Measurements from ENCODE around the gene MAD1L1.
"Not testable (repeated sequence)": the region's sequence is repeated elsewhere in the genome, so short reads cannot be mapped to it uniquely, and the experiment has no call there.

MAD1L1 gene

DNA sequence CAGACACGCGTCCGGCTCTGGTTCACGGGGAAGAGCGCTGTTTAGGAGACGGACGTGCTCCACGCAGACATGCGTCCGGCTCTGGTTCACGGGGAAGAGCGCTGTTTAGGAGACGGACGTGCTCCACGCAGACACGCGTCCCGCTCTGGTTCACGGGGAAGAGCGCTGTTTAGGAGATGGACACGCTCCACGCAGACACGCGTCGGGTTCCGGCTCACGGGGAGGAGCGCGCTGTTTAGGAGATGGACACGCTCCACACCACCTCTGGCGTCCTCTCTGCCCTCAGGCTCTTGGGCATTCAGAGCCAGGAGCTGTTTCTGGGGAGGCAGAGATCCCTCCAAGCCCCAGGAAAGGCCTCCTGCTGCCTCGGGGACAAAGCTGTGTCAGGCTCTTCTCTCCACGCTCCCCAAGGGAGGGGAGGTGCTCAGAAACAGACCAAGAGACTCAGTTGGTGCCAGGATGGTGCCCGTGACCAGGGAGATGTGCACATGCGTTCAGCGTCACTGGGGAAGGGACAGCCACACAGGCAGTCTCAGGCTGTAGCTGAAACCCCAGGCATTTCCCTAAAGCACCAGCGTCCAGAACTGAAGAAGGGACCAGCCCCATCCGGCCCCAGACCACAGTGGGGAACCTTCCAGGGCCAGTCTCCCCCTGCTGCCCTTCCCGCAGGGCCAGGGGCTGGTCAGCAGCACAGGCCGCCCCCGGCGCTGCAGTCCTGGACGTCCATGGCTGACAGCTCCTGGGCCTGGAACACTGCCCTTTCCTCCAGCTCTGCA is 387.0 kb downstream of the MAD1L1 start:
- H3K4me1 ChIP-seq (ENCODE audit: control insufficient read depth, insufficient read depth, low read length) = no peaks in the 10 kb centered on the region
- peaks cover 4% of the 10 kb centered on the region for H3K36me3 ChIP-seq (ENCODE audit: control insufficient read depth, insufficient read depth, low read length)
- H3K4me3 ChIP-seq (ENCODE audit: low read depth, low read length) = no peak overlapping the region

DNA sequence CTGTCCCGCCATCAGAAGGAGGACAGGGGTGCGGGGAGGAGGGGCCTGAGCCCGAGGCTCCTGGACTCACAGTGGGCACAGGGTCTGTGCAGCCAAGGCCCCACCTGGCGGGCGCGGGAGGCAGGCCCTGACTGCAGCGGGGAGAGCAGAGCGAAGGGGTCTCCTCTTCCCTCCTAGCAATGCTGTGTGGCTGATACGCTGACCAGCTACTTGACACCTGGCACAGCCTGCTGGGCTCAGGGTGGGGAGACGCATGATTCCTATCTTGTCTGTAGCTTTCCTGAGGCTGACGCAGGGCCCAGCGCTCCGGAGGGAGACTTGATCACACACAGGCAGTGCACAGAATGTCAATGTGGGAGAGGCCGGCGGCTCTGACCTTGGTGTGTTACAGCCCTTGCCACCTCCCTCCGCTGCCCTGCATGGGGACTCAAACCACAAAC is 387.8 kb downstream of the MAD1L1 start:
- no peak overlapping the region for H3K9ac ChIP-seq (ENCODE audit: low read depth, low read length)
- H3K27me3 ChIP-seq (ENCODE audit: control insufficient read depth, insufficient read depth, low read length) = no peaks in the 10 kb centered on the region
- no peak overlapping the region for H3K4me3 ChIP-seq (ENCODE audit: low read depth, low read length)
- no peaks in the 10 kb centered on the region for H3K9me3 ChIP-seq (ENCODE audit: control insufficient read depth, insufficient read depth, low read length)
- peaks cover 4% of the 10 kb centered on the region for H3K36me3 ChIP-seq (ENCODE audit: control insufficient read depth, insufficient read depth, low read length)
- no peaks in the 10 kb centered on the region for H3K4me1 ChIP-seq (ENCODE audit: control insufficient read depth, insufficient read depth, low read length)

More for the DNA sequence above, 387.0 kb downstream of the MAD1L1 start:
- Histone ChIP-seq H3K9me3 (ENCODE audit: control insufficient read depth, insufficient read depth, low read length) (no peaks in the 10 kb centered on the region), H3K27me3 (ENCODE audit: control insufficient read depth, insufficient read depth, low read length) (no peaks in the 10 kb centered on the region), H3K9ac (ENCODE audit: low read depth, low read length) (no peak overlapping the region)

DNA sequence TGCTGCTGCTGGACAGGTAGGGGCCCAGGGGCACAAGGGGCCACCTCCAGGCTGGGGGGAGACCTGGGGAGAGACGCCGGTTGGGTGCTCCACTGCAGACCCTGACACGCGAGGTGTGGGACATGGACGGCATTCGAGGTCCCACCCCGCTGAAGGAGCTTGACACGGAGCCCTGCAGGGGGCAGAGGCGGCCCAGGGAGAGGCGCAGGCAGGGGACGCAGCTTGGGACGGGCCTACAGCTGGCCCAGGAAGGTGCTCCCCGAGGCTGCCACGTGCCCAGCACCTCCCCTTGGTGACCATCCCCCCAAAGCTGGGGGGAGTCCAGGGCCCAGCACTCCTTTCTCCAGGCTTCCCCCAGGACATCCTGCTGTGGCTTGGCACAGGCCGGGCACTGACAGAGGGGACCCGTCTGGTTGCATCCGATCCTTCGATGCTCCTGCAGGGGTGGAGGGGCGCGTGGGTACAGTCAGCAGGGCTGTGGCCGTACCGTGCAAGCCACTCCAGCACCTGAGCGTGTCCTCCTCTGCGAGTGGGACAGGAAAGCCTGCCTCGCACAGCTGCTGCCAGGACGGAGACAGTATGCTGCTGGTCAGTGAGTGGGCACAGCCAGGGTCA is 388.3 kb downstream of the MAD1L1 start:
- Histone ChIP-seq H3K9me3 (ENCODE audit: control insufficient read depth, insufficient read depth, low read length) (no peaks in the 10 kb centered on the region), H3K4me3 (ENCODE audit: low read depth, low read length) (no peak overlapping the region), H3K36me3 (ENCODE audit: control insufficient read depth, insufficient read depth, low read length) (peaks cover 4% of the 10 kb centered on the region), H3K4me1 (ENCODE audit: control insufficient read depth, insufficient read depth, low read length) (no peaks in the 10 kb centered on the region), H3K27me3 (ENCODE audit: control insufficient read depth, insufficient read depth, low read length) (no peaks in the 10 kb centered on the region), H3K9ac (ENCODE audit: low read depth, low read length) (no peak overlapping the region)

- peaks cover 4% of the 10 kb centered on the region for H3K36me3 ChIP-seq (ENCODE audit: control insufficient read depth, insufficient read depth, low read length)
- no peaks in the 10 kb centered on the region for H3K27me3 ChIP-seq (ENCODE audit: control insufficient read depth, insufficient read depth, low read length)
- H3K9me3 ChIP-seq (ENCODE audit: control insufficient read depth, insufficient read depth, low read length) = no peaks in the 10 kb centered on the region
- no peak overlapping the region for H3K4me3 ChIP-seq (ENCODE audit: low read depth, low read length)
- H3K9ac ChIP-seq (ENCODE audit: low read depth, low read length) = no peak overlapping the region
- no peaks in the 10 kb centered on the region for H3K4me1 ChIP-seq (ENCODE audit: control insufficient read depth, insufficient read depth, low read length)
Observed at GRCh38 chr7:1843921-1844335, 388.8 kb downstream of the MAD1L1 start.

GRCh38 chr7:1843271-1843861 is 389.4 kb downstream of the MAD1L1 start:
- no peak overlapping the region for H3K4me3 ChIP-seq (ENCODE audit: low read depth, low read length)

DNA sequence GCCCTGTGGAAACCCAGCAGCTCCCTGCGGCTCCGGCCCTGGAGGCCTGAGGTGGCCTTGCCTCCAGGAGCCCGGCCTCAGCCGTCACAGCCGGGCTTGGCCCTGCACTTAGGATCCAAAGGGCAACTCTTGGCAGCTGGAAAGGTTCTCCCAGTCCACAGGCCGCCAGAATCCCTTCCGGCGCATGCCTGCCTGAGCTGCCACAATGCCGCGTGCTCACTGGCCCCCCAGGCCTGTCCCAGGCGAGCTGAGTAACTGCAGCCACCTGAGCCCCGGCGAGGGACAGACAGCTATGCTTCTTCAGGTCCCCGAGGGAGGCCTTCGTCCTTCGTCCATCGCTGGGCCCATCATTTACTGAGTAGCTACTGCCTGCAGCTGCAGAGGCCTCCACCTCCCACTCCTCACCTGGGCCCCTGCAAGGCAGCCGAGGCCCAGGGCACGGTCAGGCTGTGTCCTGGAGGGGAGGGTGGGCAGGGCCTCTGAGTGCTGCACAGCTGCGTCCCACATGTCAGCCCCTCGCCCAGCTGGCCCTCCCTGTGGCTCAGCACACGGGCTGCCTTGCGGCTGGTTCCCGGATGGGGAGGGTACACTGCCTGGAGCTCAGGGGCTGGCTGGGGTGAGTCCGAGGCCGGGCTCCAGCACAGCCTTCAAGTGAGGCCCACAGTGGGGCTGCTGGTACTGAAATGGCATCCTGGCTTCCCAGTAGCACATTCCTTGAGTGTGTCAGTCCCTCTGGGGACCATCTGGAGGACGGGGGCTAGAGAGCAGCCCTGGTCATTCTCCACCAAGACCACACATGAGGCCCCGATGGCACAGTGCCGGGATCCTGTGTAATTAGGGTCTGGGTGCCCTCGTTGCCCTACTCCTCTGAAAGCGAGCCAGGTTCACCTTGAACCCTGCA is 390.2 kb downstream of the MAD1L1 start:
- Histone ChIP-seq H3K9ac (ENCODE audit: low read depth, low read length) (no peak overlapping the region), H3K9me3 (ENCODE audit: control insufficient read depth, insufficient read depth, low read length) (no peaks in the 10 kb centered on the region), H3K27me3 (ENCODE audit: control insufficient read depth, insufficient read depth, low read length) (no peaks in the 10 kb centered on the region), H3K4me1 (ENCODE audit: control insufficient read depth, insufficient read depth, low read length) (no peaks in the 10 kb centered on the region), H3K36me3 (ENCODE audit: control insufficient read depth, insufficient read depth, low read length) (peaks cover 4% of the 10 kb centered on the region), H3K4me3 (ENCODE audit: low read depth, low read length) (no peak overlapping the region)

More at GRCh38 chr7:1843271-1843861, 389.4 kb downstream of the MAD1L1 start:
- H3K27me3 ChIP-seq (ENCODE audit: control insufficient read depth, insufficient read depth, low read length) = no peaks in the 10 kb centered on the region
- H3K9me3 ChIP-seq (ENCODE audit: control insufficient read depth, insufficient read depth, low read length) = no peaks in the 10 kb centered on the region
- peaks cover 4% of the 10 kb centered on the region for H3K36me3 ChIP-seq (ENCODE audit: control insufficient read depth, insufficient read depth, low read length)
- H3K4me1 ChIP-seq (ENCODE audit: control insufficient read depth, insufficient read depth, low read length) = no peaks in the 10 kb centered on the region
- H3K9ac ChIP-seq (ENCODE audit: low read depth, low read length) = no peak overlapping the region

DNA sequence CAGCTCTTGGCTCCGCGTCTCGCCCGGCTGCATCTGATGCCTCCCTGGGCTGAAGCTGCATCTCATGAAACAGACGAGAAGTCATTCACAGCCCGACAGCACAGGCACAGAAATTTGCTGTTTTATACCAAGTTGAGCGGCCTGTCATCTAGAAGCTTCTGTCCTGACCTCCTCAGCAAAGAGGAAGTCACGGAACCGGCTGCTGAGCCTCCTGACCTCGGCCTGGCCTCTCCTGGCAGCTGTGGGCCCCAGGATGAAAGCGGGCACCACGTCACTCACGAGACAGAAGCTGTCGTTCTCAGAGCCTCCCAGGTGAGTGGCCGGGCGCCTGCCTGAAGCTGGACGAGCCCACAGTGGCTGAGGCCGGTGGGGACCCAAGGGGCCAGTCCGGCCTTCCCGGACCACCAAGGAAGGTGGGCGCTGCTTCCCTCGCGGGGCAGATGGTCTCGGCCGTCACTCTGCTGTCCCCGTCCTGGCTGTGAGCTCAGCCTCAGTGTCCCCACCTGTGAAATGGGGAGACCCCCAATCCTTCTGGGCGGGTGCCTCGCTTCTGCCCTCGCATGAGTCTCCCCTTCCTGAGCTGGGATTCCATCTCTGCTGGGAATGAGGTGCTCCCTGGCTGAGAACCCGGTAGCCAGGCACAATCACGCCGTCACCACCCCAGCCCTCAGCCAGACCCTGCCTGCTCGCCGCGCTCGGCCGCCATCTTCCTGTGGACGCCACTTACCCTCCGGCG is 391.3 kb downstream of the MAD1L1 start:
- not testable (repeated sequence) for H3K9me3 ChIP-seq (ENCODE audit: control insufficient read depth, insufficient read depth, low read length); H3K4me1 ChIP-seq (ENCODE audit: control insufficient read depth, insufficient read depth, low read length); H3K27me3 ChIP-seq (ENCODE audit: control insufficient read depth, insufficient read depth, low read length); H3K4me3 ChIP-seq (ENCODE audit: low read depth, low read length); H3K9ac ChIP-seq (ENCODE audit: low read depth, low read length); H3K36me3 ChIP-seq (ENCODE audit: control insufficient read depth, insufficient read depth, low read length)

DNA sequence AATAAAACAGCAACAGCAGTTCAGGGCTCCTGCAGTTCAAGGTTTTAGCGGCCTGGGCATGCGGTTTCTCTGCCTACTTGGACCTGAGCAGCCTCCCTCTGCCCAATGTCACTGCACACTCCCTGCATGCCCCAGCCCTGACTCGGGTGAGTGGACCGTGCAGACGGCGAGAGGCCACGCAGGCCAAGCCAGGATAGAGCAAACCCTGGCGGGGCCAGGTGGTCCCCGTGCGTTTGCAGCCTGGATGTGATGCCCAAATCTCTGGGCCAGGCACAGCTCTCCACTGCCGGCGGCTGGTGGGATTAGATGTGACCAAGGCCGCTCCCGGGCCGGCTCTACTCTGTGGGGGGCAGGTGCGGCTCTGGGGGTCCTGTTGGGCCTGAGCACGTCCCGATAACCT is 392.0 kb downstream of the MAD1L1 start:
- H3K9ac ChIP-seq (ENCODE audit: low read depth, low read length); H3K9me3 ChIP-seq (ENCODE audit: control insufficient read depth, insufficient read depth, low read length); H3K4me1 ChIP-seq (ENCODE audit: control insufficient read depth, insufficient read depth, low read length): not testable (repeated sequence)

DNA sequence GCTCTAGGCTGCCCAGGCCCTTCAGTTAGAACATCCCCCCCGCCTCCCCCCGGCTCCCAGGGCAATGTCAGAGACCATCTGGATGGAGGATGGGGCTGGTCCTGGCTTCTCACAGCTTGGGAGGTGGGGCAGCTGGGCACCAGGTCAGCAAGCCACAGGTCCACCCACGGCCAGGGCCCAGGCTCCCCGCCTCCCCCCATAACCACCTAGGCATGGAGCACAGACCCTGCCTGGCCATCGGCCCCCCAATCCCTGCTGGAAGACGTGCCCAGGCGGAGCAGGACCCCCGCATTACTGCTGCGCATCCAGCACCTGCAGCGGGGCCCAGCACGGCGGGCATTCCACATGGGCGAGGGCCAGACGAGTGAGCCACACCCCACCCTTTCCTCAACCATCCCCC is 393.0 kb downstream of the MAD1L1 start:
- Histone ChIP-seq H3K9me3 (ENCODE audit: control insufficient read depth, insufficient read depth, low read length) (no peaks in the 10 kb centered on the region), H3K4me1 (ENCODE audit: control insufficient read depth, insufficient read depth, low read length) (no peaks in the 10 kb centered on the region), H3K36me3 (ENCODE audit: control insufficient read depth, insufficient read depth, low read length) (peaks cover 4% of the 10 kb centered on the region), H3K4me3 (ENCODE audit: low read depth, low read length) (no peak overlapping the region), H3K27me3 (ENCODE audit: control insufficient read depth, insufficient read depth, low read length) (no peaks in the 10 kb centered on the region), H3K9ac (ENCODE audit: low read depth, low read length) (no peak overlapping the region)

More for the DNA sequence above, 392.0 kb downstream of the MAD1L1 start:
- not testable (repeated sequence) for H3K27me3 ChIP-seq (ENCODE audit: control insufficient read depth, insufficient read depth, low read length); H3K4me3 ChIP-seq (ENCODE audit: low read depth, low read length); H3K36me3 ChIP-seq (ENCODE audit: control insufficient read depth, insufficient read depth, low read length)

DNA sequence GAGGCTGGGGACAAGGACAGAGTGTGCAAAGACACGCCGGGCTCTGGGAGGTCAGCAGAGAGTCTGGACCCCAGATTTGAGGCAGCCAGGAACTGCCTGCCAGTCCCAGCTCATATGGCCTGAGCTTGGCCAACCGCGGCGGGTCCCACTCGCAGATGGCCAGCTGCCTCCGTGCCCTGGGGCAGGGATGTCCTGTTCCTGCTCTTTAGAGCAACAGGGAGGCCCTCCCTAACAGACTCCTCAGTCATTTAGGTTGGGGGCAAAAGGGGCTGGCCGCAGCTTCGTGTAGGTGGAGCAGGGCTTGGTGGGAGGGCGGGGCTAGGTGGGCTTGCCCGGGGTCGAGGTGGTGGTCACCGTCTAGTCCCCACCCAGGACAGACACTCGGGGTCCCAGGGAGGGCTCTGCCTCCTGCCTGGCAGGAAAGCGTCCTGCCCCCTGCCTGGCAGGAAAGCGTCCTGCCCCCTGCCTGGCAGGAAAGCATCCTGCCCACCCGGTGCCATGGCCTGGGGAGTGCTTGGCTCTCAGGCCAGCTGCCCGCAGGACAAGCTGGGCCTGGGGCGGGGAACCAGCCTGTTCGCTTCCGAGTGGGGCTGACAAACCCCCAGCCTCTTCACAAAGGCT is 393.7 kb downstream of the MAD1L1 start:
- H3K9ac ChIP-seq (ENCODE audit: low read depth, low read length); H3K4me1 ChIP-seq (ENCODE audit: control insufficient read depth, insufficient read depth, low read length); H3K27me3 ChIP-seq (ENCODE audit: control insufficient read depth, insufficient read depth, low read length); H3K36me3 ChIP-seq (ENCODE audit: control insufficient read depth, insufficient read depth, low read length); H3K4me3 ChIP-seq (ENCODE audit: low read depth, low read length); H3K9me3 ChIP-seq (ENCODE audit: control insufficient read depth, insufficient read depth, low read length): not testable (repeated sequence)

GRCh38 chr7:1838544-1838872 is 394.2 kb downstream of the MAD1L1 start:
- H3K9ac ChIP-seq (ENCODE audit: low read depth, low read length); H3K9me3 ChIP-seq (ENCODE audit: control insufficient read depth, insufficient read depth, low read length); H3K4me1 ChIP-seq (ENCODE audit: control insufficient read depth, insufficient read depth, low read length); H3K36me3 ChIP-seq (ENCODE audit: control insufficient read depth, insufficient read depth, low read length); H3K27me3 ChIP-seq (ENCODE audit: control insufficient read depth, insufficient read depth, low read length); H3K4me3 ChIP-seq (ENCODE audit: low read depth, low read length): not testable (repeated sequence)
